ENCODE data around the gene MICAL2. TPM values are rescaled to one million over a fixed set of nuclear protein-coding genes. Genes with fewer than 3 reads are reported as not detected.
A peak's percentile ranks its signal among the peaks of the same experiment; 100 is the strongest.

MICAL2 gene
- total RNA-seq, 2 donors from 2014 or later: 194 TPM

DNA sequence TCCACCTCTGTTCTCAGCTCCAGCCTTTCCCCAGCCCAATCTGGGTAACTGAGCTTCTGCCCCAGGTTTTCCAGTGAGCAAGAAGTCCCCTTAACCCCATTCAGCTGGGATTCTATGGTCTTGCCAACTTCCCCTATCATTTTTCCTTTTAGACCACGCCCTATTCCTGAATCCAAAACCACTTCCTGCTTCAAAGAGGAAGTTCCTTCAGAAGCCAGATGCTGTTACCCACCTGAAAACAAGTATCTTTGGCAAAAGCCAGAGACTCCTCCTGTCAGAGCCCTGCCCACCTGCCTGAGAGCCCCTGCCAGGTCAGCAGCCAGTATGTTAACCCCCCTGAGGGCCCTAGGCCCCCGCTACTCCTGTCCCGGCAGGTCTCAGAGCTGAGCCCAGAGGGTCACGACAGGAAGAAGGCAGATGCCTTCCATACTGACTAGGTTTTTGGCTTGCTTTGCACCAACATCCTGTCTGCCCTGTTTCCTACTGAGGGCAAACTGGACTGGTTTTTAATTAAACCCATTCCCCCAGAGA lies 20.3 kb upstream of the MICAL2 start:
- no peaks in the 10 kb centered on the region for H3K9me3 ChIP-seq
- TF ChIP-seq, protein P1, sequence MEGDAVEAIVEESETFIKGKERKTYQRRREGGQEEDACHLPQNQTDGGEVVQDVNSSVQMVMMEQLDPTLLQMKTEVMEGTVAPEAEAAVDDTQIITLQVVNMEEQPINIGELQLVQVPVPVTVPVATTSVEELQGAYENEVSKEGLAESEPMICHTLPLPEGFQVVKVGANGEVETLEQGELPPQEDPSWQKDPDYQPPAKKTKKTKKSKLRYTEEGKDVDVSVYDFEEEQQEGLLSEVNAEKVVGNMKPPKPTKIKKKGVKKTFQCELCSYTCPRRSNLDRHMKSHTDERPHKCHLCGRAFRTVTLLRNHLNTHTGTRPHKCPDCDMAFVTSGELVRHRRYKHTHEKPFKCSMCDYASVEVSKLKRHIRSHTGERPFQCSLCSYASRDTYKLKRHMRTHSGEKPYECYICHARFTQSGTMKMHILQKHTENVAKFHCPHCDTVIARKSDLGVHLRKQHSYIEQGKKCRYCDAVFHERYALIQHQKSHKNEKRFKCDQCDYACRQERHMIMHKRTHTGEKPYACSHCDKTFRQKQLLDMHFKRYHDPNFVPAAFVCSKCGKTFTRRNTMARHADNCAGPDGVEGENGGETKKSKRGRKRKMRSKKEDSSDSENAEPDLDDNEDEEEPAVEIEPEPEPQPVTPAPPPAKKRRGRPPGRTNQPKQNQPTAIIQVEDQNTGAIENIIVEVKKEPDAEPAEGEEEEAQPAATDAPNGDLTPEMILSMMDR (IDR thresholded peaks at IDR 0.05): no peak
- H3K27ac ChIP-seq: peak overlapping the region; percentile 94
- H3K4me1 ChIP-seq: peaks cover 6% of the 10 kb centered on the region
- no peak overlapping the region for H3K4me3 ChIP-seq
- H3K9ac ChIP-seq (ENCODE audit: low read depth in 2 of 2, low read length in 2 of 2): peak overlapping the region; percentile 58 to 88
- no peaks in the 10 kb centered on the region for H3K27me3 ChIP-seq
- no peaks in the 10 kb centered on the region for H3K36me3 ChIP-seq
- peak; percentile 35 for DNase-seq
- intact Hi-C loops (cut with DNase I): no loop called here

DNA sequence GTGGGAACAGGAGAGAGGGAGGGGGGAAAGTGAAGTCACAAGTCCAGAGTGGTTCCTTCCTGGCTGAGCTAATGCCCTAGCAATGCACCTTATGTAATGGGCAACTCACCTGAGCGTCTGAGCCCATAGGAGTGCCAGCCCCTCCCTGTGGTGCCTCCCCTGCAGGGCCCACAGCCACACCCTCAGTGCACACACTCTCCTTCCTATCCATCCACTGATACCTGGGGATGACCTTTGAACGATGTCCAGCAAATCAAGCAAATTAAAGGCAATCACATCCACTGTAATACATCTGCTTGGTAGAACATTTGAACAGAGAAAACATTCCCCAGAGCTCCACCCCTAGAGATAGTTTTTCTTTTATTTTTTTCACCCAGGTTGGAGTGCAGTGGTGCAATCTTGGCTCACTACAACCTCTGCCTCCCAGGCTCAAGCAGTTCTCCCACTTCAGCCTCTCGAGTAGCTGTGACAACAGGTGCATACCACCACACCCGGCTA lies 19.6 kb upstream of the MICAL2 start:
- H3K9ac ChIP-seq (ENCODE audit: low read depth in 2 of 2, low read length in 2 of 2): peak overlapping the region in 1 of 2 donors; percentile 88
- intact Hi-C loops (cut with DNase I): no loop called here
- TF ChIP-seq, protein P1 (IDR thresholded peaks at IDR 0.05): no peak
- no peaks in the 10 kb centered on the region for H3K9me3 ChIP-seq
- H3K27ac ChIP-seq: peak overlapping the region; percentile 94
- H3K4me1 ChIP-seq: peaks cover 6% of the 10 kb centered on the region
- peak; percentile 93 for DNase-seq
- no peaks in the 10 kb centered on the region for H3K36me3 ChIP-seq
- no peak overlapping the region for H3K4me3 ChIP-seq
- H3K27me3 ChIP-seq: no peaks in the 10 kb centered on the region

- TF ChIP-seq, protein P1 (IDR thresholded peaks at IDR 0.05): no peak
- peak overlapping the region in 1 of 2 donors; percentile 46 for H3K9ac ChIP-seq (ENCODE audit: low read depth in 2 of 2, low read length in 2 of 2)
Observed at GRCh38 chr11:12091956-12092558, 18.3 kb upstream of the MICAL2 start.

DNA sequence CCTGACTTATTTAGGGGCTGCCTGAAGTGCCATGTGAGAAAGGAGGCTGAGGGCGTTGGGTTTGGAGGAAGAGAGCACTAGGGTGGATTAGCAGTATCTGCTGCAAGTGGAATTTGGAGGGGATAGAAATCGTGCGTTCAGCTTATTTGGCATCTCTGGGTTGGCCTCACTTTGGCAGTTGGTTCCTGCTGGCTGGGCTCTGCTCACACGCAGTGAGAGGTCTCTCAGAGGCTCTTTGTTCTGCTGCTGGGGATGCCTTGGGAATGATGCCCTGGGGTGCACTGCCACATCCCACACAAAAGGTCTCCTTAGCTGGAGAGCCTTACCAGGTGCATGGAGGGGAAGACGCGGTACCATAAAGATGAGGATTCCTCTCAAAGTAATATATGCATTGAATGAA lies 17.7 kb upstream of the MICAL2 start:
- TF ChIP-seq, protein P1 (IDR thresholded peaks at IDR 0.05): no peak
- peaks cover 6% of the 10 kb centered on the region for H3K4me1 ChIP-seq

More at GRCh38 chr11:12091956-12092558, 18.3 kb upstream of the MICAL2 start:
- H3K4me3 ChIP-seq: no peak overlapping the region
- H3K27me3 ChIP-seq: no peaks in the 10 kb centered on the region
- peak overlapping the region; percentile 86 for H3K27ac ChIP-seq
- DNase-seq: peak; percentile 64
- H3K36me3 ChIP-seq: no peaks in the 10 kb centered on the region
- H3K9me3 ChIP-seq: no peaks in the 10 kb centered on the region
- H3K4me1 ChIP-seq: peaks cover 6% of the 10 kb centered on the region
- intact Hi-C loops (cut with DNase I): no loop called here

DNA sequence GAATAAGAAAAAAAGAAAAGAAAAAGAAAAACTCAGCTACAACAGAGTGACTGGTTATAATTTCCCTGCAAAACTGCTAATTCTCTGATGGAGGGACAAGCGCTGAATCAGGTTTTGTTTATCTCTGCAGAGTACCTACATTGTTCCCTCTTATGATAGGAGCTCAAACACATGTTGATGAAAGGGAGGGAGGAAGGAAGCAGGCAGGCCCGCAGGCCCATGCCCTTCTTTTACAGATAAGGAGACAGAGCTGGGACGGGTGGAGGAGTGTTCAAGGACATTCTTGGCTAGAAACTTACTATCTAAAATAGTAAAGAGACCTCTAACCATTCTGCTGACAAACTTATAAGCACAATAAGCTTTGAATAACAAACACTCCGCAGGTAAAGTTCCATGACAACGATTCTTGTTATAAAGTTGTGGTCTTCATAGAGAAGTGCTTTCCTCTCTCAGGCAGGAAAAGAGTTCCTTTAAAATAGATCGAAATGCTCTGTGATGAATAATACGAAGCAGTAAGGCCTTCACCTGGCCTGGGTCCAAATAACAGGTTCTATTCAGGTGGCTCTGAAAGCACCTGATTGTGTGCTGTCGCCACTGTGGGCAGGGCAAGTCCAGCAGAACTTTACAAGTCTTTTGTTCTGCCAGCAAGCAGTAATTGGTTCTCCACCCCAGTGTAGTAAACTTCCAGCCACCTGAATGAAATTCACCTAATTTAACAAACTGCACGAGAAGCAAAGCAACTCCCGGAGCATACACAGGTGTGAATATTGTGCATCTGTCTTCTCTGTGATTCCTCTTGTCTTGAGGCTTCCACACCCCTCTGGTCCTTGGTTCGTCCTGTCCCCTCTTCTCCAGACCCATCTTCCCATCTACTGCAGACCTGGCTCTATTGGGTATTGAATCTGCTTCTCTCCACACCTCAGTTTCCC lies 15.3 kb upstream of the MICAL2 start:
- DNase-seq: peak; percentile 87
- peak overlapping the region in 1 of 2 donors; percentile 75 for H3K9ac ChIP-seq (ENCODE audit: low read depth in 2 of 2, low read length in 2 of 2)
- H3K36me3 ChIP-seq: no peaks in the 10 kb centered on the region
- intact Hi-C loops (cut with DNase I): no loop called here
- no peaks in the 10 kb centered on the region for H3K27me3 ChIP-seq
- H3K4me1 ChIP-seq: peaks cover 2% of the 10 kb centered on the region
- peak overlapping the region; percentile 88 for H3K27ac ChIP-seq
- H3K4me3 ChIP-seq: no peak overlapping the region
- TF ChIP-seq, protein P1 (IDR thresholded peaks at IDR 0.05): no peak
- H3K9me3 ChIP-seq: no peaks in the 10 kb centered on the region

More for the DNA sequence above, 17.7 kb upstream of the MICAL2 start:
- DNase-seq: no peak
- Histone ChIP-seq H3K36me3 (no peaks in the 10 kb centered on the region), H3K27ac (peak overlapping the region; percentile 86), H3K27me3 (no peaks in the 10 kb centered on the region), H3K9me3 (no peaks in the 10 kb centered on the region), H3K9ac (ENCODE audit: low read depth in 2 of 2, low read length in 2 of 2) (peak overlapping the region in 1 of 2 donors; percentile 46), H3K4me3 (no peak overlapping the region)
- intact Hi-C loops (cut with DNase I): no loop called here
